ENCODE data around the gene P2RY11.

The P2RY11 gene

DNA sequence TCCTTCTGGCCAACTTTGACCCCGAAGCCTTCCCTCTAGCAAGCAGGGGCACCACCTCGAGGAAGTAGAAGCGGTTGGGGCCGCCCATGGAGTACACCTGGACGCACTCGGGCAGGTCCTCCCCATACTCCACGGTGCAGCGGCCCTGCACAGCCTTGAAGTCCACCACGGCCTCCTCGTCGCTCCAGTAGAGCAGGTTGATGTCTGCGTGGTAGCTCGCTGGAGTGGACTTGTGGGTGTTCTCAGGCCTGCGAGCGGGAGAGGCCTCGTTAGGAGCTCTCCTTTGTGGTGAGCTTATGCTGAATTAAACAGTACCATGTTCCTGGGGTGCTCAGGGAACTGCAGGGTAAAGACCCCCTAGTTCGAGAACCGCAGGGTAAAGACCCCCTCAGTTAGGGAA lies 30.5 kb downstream of the P2RY11 start:
- DNase-seq, result no peak

DNA sequence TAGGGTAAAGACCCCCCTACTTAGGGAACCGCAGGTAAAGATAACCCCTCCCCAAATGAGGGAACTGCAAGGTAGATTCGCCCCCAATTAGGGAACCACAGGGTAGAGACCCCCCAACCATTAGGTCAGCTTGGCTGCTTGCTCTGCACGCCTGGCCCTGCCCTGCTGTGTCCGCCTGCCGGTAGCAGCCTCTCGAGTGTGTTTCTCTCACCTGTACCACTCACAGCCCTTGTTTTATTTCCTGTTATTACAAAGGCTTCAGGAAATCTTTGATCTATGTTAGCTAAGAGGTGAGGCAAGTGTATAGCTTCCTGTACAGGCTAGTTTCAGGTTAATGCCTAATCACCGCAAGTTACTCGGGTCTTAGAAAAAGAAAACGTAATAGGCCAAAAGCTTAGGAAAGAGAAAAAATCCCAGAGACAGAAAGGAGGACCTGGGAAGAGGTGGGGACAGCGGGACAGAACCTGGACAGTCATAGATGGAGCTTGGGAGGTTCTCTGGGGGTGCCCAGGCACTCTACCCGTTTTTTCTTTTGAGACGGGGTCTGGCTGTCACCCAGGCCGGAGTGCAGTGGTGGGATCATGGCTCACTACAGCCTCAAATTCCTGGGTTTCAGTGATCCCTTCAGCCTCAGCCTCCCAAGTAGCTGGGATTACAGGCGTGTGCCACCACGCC lies 31.3 kb downstream of the P2RY11 start:
- no peak for DNase-seq

DNA sequence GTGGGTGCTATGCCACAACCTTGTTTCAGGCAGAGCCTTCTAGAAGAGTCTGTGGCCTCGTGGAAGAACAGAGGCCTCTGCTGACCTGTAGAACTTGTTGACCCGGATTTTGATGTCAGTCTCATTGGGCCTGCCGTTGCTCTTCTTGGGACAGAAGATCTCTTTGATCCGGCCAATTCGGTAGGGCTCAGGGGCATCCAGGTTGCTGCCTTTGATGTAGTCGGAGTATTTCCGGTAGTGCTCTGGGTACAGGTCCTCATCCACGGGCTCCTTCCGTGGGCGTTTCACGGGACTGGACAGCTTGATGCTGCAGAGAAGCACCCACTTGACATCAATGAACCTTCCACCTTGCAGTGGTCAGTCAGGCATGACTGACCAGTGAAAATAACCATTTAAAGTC lies 32.2 kb downstream of the P2RY11 start:
- no peak for DNase-seq

DNA sequence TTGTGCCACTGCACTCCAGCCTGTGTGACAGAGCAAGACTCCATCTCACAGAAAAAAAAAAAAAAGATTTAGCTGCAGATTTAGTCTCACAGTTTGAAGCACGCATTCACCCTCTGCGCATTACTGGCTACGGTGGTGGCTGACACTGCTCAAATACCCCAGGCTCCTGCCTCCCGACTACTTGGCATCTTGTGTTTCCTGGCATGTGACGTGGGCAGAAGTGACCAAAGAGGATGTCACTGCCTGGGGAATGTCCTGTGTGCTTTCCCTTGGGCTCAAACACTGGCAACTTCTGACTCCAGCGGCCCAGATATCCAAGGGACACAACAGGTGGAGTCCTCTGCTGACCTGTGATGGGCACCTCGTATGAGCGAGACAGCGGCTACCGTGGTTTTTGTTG lies 32.9 kb downstream of the P2RY11 start:
- DNase-seq, result no peak

DNA sequence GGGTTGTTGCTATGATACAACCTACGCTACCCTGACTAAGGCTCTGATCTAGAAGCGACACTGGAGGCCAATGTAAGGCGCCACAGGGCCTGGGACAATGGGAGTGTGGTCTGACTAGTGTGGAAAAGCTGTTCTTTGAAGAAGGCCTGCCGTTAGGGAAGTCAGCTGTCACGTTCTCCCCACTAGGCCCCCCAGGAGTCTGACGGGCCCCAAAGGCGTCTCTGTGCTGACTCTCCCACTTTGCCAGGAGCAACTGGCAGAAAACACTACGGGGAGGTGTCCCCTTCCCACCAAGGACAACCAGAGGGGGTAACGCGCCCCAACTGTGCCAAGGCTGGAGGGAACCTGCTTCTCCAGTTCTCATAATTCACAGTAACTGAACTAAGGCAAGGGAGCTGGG lies 33.5 kb downstream of the P2RY11 start:
- DNase-seq, result no peak

DNA sequence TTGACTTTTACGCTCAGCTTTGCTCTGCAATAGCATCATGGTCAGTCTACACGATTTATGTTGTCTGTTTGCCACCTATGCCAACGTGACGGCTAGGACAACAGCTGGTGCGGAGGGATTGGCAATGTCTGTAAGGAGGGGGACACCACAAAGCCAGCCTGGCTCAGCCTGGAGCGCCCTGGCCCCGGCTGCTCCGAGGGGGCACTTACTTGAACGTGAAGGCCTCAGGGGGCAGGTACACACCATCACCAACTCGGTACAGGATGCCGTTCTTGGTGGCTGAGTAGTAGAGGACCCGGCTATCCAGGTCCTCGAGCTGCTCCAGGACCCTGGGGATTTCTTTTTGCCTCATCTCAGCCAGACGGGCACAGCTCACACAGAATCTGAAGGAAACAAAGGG lies 34.6 kb downstream of the P2RY11 start:
- no peak for DNase-seq

DNA sequence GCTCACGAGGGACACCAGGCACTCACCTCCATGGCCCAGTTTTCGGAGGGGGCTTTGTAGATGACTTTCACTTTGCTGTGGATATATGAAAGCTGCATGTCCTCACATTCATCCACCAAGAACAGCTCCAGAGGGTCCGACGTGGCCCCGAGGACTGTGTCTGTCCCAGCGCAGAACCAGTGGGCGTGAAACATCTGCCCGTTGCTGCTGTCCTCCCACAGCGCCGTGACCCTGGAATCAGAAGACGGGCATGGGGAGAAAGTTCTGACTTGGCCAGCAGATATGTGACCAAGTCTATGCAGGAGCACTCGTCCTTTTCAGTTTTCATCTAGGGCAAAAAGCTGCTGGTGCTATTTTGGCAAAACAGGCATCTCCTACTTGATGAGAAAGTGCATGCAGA lies 37.9 kb downstream of the P2RY11 start:
- no peak for DNase-seq

DNA sequence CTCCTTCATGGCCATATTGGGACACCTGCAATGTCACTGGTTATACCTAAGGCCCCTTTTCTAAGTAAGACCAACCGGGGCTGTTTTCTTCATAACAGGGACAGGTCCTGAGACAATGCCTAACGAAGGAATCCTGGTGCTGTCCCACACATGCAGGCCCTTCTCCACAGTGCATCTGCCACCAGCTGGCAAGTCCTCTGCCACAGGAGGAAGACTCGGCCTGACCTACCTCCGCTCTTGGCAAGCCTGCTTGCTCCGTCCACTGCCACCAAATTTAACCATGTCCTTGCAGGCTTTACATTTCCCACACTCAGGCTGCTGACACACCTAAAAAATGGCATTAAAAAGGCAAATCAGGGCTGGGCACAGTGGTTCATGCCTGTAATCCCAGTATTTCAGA lies 40.0 kb downstream of the P2RY11 start:
- DNase-seq, result no peak

DNA sequence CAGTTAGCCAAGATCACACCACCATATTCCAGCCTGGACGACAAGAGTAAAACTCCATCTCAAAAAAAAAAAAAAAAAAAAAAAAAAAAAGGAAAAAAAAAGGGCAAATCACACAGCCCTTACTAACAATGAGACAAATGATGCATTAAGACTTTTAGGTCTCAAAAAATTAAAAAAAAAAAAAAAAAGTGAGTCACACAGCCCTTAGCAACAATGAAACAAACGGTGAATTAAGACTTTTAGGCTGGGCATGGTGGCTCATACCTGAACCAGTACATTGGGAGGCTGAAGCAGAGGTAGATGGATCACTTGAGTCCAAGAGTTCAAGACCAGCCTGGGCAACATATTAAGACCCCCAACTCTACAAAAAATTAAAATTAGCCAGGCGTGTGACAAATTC lies 40.6 kb downstream of the P2RY11 start:
- no peak for DNase-seq

DNA sequence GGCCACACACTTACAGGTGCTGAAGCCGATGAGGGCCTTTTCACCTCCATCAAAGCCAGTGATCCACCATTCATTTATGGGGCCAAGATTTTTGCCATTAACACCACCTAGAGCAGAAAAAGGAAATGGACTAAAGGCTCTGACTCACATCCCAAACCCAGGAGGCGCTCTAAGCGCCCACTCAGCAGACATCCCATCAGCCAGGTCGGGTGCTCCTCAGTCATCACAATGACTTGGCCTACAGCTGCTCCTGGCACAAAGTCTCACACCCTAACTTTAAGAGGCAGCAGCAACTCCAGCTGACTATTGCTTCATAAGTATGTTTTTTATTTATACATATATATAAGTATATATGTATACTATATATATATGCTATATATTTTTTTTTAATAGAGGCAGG lies 44.3 kb downstream of the P2RY11 start:
- no peak for DNase-seq

DNA sequence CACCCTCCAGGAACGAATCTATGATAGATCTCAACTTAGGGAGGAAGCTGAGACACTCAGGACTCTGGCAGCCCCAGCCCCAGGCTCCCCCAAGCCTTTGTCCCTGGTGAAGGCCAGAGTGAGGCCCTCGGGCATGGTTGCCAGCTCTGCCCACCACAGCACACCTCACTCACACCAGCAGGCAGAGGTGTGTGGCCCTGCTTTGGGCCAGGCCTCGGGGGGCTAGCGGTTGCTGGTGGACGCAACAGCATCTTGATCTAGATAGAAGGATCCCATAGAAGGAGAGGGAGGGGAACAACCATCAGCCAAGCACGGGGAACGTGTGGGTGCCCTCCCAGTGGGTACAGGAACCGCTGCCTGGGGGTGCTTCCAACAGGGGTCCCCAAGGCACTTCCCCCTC lies 46.6 kb downstream of the P2RY11 start:
- DNase-seq, result no peak

DNA sequence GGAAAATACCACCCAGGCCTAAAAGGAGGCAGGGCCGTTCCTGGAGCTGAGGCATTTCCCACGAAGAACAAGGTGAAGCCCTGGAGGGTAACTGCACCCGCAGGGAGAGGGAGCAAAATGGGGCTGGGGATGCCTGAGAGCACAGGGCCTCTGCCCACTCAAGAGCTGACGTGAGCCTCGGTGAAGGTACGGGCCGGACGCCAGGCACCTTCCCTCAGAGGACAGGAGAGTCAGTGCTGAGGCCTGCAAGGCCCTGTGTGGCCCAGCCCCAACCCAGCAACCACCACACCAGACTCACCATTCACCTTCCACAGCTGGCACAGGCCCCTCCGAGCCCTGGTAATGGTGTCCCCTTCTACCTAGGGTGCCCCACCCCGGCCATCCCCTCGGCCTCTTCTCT lies 47.0 kb downstream of the P2RY11 start:
- DNase-seq, result no peak

DNA sequence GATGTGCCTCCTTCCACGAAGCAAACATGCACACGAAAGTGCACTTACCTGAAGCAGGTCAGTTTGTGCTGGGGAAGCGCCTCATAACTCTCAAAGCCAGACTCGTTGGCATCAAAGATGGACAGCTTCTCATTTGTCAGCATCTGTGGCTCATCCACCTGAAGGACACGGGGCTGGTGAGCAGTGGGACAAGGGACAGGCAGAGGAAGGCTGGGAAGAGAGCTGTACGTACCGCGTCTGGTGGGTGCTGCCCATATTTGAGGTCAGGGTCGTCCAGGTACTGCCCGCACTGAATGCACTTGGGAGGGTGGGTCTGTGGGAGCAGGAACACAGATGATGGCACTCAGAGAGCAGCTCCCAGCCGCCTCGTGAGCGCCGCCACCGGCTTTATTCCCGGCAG lies 48.1 kb downstream of the P2RY11 start:
- DNase-seq, result no peak

DNA sequence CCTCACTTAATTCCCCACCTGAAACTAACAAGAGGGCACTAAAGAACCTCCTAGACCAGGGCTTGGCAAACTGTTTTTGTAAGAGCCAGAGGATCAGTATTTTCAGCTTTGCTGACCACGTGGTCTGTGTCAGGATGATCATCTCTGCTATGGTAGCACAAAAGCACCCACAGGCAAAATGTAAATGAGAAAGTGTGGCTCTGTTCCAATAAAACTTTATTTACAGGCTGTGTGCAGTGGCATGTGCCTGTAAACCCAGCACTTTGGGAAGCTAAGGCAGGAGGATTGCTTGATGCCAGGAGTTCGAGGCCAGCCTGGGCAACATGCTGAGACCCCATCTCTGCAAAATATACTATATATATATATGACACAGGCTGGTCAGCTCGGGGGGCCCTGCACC lies 52.0 kb downstream of the P2RY11 start:
- DNase-seq, result no peak

All from NCI-H2081 treated with DMSO at 0.1 percent for 48 hours (cell line).